Retinal pigment epithelial cell (primary cell): Measurements from ENCODE around the gene ANKS1B.

Source experiments
- DNase-seq: peaks from one replicate; pipeline ENCODE4 v3.0.0-alpha.2; 2010; ENCODE audit warnings: low read depth
- H3K4me3 ChIP-seq: 2 replicates; pipeline ENCODE4 v1.5.1; 2011; ENCODE audit warnings: mild to moderate bottlenecking, low read length, control low read depth, moderate library complexity
- CTCF ChIP-seq: conservative IDR thresholded peaks from 2 replicates; pipeline ENCODE4 v1.5.1; 2011; ENCODE audit warnings: low read depth, low read length, control low read depth, inconsistent platforms

Gene ANKS1B

GRCh38 chr12:98819821-98820404, 1164.8 kb downstream of the ANKS1B start:
- H3K4me3 ChIP-seq = no peak overlapping the region
- no peak for TF ChIP-seq CTCF
- DNase-seq = peak; percentile 16

GRCh38 chr12:98819071-98819470, 1165.7 kb downstream of the ANKS1B start:
- TF ChIP-seq CTCF = no peak
- no peak overlapping the region for H3K4me3 ChIP-seq

DNA sequence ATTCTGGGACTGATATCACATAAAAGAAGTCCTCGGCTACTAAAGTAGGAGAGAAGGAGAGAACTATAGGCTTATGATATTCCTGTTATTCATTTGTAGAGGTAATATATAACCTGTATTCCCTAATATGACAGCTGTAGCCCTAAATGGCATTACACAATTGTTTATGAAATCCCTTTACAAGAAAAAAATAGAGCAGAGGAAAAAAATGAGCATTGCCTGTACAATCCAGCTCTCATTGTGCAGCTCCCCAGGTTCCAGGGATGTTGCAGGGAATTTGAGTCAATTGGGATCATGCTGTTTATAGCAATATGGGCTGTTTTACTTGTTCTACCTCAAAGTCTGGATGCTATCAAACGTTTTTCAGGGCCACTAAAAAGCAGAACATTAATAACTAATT, 1166.5 kb downstream of the ANKS1B start:
- no peak overlapping the region for H3K4me3 ChIP-seq
- DNase-seq = no peak
- no peak for TF ChIP-seq CTCF

More at GRCh38 chr12:98819071-98819470, 1165.7 kb downstream of the ANKS1B start:
- DNase-seq = no peak

DNA sequence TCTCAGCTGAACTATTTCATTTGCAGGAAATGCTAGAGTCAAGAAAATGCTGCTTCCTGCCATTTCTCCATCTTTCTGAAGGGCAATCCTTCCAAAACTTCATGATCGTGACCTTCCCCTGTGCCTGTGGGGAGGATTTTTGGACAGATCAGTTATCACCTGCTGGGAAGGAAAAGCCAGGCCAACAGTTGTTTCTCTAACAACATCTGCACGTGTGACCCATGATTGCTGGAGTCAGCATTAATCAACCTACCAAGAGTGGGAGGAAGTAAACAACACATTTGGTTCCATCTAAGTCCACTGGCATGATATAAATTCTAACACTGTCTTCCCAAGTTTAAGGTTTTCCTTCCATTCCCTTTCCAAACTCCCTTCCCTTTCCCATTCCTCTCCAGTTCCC, 1167.0 kb downstream of the ANKS1B start:
- TF ChIP-seq CTCF = no peak
- DNase-seq = no peak
- H3K4me3 ChIP-seq = no peak overlapping the region

DNA sequence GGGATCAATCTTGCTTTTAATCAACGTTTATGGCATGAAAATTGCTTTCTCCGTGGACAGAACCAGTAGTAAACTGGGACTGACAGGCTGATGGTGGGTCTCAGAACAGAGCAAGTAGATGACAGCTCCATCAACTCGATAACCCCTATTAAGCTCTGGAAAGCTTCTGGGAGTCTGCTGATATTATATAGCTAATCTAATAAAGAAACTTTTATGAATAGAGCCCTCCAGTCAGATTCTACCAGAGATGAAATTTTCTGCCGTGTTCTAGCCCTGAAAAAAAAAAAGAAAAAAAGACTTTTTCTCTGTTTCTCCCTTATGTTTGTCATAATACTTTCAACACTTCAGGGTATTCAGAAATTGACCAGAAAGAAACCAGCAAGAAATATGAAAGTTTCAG, 1168.0 kb downstream of the ANKS1B start:
- no peak for DNase-seq
- H3K4me3 ChIP-seq = no peak overlapping the region
- no peak for TF ChIP-seq CTCF

- no peak for DNase-seq
- no peak overlapping the region for H3K4me3 ChIP-seq
- TF ChIP-seq CTCF = no peak
Observed at GRCh38 chr12:98814254-98814653, 1170.5 kb downstream of the ANKS1B start.

DNA sequence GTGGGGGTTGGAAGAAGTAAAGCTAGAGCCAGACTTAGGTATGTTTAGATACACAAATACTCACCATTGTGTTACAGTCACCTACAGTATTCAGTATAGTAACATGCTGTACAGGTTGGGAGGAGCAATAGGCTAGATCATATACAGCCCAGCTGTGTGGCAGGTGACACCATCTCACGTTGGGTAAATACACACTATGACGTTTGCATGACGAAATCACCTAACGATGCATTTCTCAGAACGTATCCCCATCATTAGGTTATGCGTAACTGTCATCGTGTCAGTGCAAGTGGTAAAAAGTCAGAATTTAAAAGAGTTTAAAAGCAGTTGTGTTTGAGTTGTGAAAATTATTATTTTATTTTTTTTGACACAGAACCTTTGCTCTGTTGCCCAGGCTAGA, 1172.5 kb downstream of the ANKS1B start:
- DNase-seq = no peak
- no peak overlapping the region for H3K4me3 ChIP-seq
- TF ChIP-seq CTCF = no peak
